Thoracic aorta (tissue), 2 donors: Measurements from ENCODE around the gene PARVB. TPM values are rescaled to one million over a fixed set of nuclear protein-coding genes. Genes with fewer than 3 reads are reported as not detected.

Experiments
- ATAC-seq: fragments of 150-250 bp; one replicate; pipeline ENCODE4 v1.8.0; 2017; ENCODE audit warnings: low read depth; ENCODE audit not compliant: insufficient number of reproducible peaks, low FRiP score
- DNase-seq: peaks from one replicate; pipeline ENCODE4 v3.0.0-alpha.2; 2020; ENCODE audit warnings: low spot score
- H3K27ac ChIP-seq, 2 donors: fragments of 200-600 bp; sonication (generic); 1 replicate in 1 of 2; 2 replicates in 1 of 2; pipeline ENCODE4 v1.5.1; 2016; ENCODE audit warnings: mild to moderate bottlenecking in 2 of 2, moderate library complexity in 2 of 2
- H3K27me3 ChIP-seq: fragments of 200-600 bp; sonication (generic); replicated peaks from 2 replicates; pipeline ENCODE4 v1.6.0; 2016; ENCODE audit warnings: mild to moderate bottlenecking; ENCODE audit not compliant: insufficient read depth
- H3K36me3 ChIP-seq: fragments of 200-600 bp; sonication (generic); one replicate; pipeline ENCODE4 v1.5.1; 2016
- H3K4me1 ChIP-seq, 2 donors: fragments of 200-600 bp; sonication (generic); 1 replicate in 1 of 2; 2 replicates in 1 of 2; pipeline versions ENCODE4 v1.5.1 to v1.6.0; 2016; ENCODE audit warnings: low read depth in 2 of 2, mild to moderate bottlenecking in 1 of 2; ENCODE audit not compliant: control insufficient read depth in 1 of 2
- H3K4me3 ChIP-seq: fragments of 200-600 bp; sonication (generic); 2 replicates; pipeline ENCODE4 v1.5.1; 2016; ENCODE audit warnings: mild to moderate bottlenecking
- H3K9me3 ChIP-seq: fragments of 200-600 bp; sonication (generic); 2 replicates; pipeline ENCODE4 v1.5.1; 2016
- CTCF ChIP-seq: fragments of 200-600 bp; sonication (generic); IDR thresholded peaks from one replicate; pipeline ENCODE4 v1.5.1; 2019; ENCODE audit warnings: antibody characterized with exemption
- total RNA-seq, 2 donors: library from RNA; depleted of rRNA; stranded (reverse); fragments of >200 nt; gene quantifications; one replicate each; pipeline versions ENCODE4 v1.1.0 to v1.2.3, GENCODE V29; 2016

PARVB gene
- total RNA-seq, 2 donors from 2014 or later: 15.3 to 17.2 TPM

GRCh38 chr22:44128958-44129618 is 105.0 kb downstream of the PARVB start:
- DNase-seq: no peak
- no peaks in the 10 kb centered on the region for H3K27me3 ChIP-seq
- H3K27ac ChIP-seq: no peak overlapping the region
- no peak overlapping the region for H3K4me3 ChIP-seq
- no peaks in the 10 kb centered on the region for H3K36me3 ChIP-seq
- no peak for TF ChIP-seq CTCF
- peaks cover 6% of the 10 kb centered on the region for H3K9me3 ChIP-seq
- ATAC-seq: no peak
- peaks cover 0 to 9% of the 10 kb centered on the region in 2 donors for H3K4me1 ChIP-seq

- Histone ChIP-seq H3K27me3 (no peaks in the 10 kb centered on the region), H3K4me1 (peaks cover 0 to 11% of the 10 kb centered on the region in 2 donors), H3K4me3 (no peak overlapping the region), H3K27ac (no peak overlapping the region), H3K36me3 (no peaks in the 10 kb centered on the region), H3K9me3 (peaks cover 6% of the 10 kb centered on the region)
- no peak for DNase-seq
- no peak for ATAC-seq
- TF ChIP-seq CTCF: no peak
Observed at GRCh38 chr22:44129619-44129976, 105.5 kb downstream of the PARVB start.

- Histone ChIP-seq H3K4me1 (peaks cover 0 to 11% of the 10 kb centered on the region in 2 donors), H3K4me3 (no peak overlapping the region), H3K27ac (no peak overlapping the region), H3K27me3 (no peaks in the 10 kb centered on the region), H3K36me3 (no peaks in the 10 kb centered on the region), H3K9me3 (peaks cover 6% of the 10 kb centered on the region)
- no peak for TF ChIP-seq CTCF
- DNase-seq (no peak), ATAC-seq (no peak)
Observed at GRCh38 chr22:44130076-44130711, 106.1 kb downstream of the PARVB start.

GRCh38 chr22:44131412-44131811 is 107.3 kb downstream of the PARVB start:
- H3K27ac ChIP-seq: no peak overlapping the region
- TF ChIP-seq CTCF: no peak
- DNase-seq: no peak
- H3K36me3 ChIP-seq: no peaks in the 10 kb centered on the region
- H3K27me3 ChIP-seq: no peaks in the 10 kb centered on the region
- ATAC-seq: no peak
- peaks cover 0 to 11% of the 10 kb centered on the region in 2 donors for H3K4me1 ChIP-seq
- no peak overlapping the region for H3K4me3 ChIP-seq
- H3K9me3 ChIP-seq: peaks cover 6% of the 10 kb centered on the region

- no peaks in the 10 kb centered on the region for H3K36me3 ChIP-seq
- no peak for TF ChIP-seq CTCF
- H3K9me3 ChIP-seq: peaks cover under 1% of the 10 kb centered on the region
- H3K4me1 ChIP-seq: peaks cover 0 to 11% of the 10 kb centered on the region in 2 donors
- ATAC-seq (no peak), DNase-seq (no peak)
- no peak overlapping the region for H3K27ac ChIP-seq
- H3K4me3 ChIP-seq: no peak overlapping the region
- no peaks in the 10 kb centered on the region for H3K27me3 ChIP-seq
Observed at GRCh38 chr22:44131989-44132685, 108.0 kb downstream of the PARVB start.
